TTC549 (cell line): ENCODE data around the gene NKAIN2.
"Not testable (repeated sequence)": the region's sequence is repeated elsewhere in the genome, so short reads cannot be mapped to it uniquely, and the experiment has no call there.

Source experiments
- FAIRE-seq: peaks from 2 replicates; lab custom pipeline; 2012; peaks lifted over from hg19 to GRCh38; lab: Jason Lieb, UNC

Gene NKAIN2

DNA sequence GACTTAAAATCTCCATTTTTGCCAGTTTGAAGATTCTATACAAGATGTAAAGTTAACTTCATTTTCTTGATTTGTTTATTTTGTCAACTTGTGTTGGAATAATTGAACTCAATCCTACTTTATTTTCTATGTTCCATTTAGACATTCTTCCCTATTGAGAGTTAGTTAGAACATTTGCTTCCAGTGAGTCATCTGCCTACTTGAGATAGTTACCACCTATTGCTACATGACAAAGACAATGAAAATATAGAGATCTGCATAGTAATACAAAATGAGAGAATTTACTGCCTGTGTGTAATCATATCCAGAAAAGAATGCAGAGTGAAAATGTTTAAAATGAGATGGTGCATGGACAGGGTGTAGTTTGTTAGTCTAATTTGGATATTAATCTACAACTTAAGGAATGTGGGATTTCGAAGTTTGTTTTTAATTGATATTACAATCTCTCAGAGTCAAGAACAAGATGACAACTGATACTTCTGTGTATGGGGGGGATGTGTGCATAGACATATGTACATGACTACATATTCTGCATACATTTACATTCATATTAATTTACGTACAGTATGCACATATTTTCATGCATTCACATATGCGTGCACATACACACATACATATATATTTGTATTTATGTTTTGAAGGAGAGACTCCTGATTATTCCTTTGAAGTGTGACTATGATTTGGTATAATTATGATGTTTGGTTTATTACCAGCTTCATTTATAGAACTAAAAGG, 420.1 kb downstream of the NKAIN2 start:
- FAIRE-seq = no peak

- FAIRE-seq = no peak
Measured at GRCh38 chr6:124226396-124226795, 422.7 kb downstream of the NKAIN2 start.

DNA sequence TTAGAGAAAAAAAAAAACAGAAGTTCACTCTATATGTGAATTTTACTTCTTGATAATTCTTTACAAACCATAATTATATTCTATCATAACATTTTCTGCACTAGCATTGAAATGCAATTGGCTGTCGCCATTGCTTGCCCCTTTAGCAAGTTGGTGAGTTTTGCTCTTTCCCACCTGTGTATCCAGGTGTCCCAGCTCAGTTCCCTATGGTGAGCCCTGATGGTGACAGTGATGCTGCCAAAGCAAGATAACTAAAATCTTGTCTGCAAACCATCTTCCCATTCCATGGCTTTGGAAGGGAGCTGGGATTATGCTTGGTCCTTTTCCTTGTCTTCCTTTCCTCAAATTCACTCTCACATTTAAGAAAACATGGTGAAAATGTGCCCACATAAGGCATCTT, 429.6 kb downstream of the NKAIN2 start:
- no peak for FAIRE-seq

DNA sequence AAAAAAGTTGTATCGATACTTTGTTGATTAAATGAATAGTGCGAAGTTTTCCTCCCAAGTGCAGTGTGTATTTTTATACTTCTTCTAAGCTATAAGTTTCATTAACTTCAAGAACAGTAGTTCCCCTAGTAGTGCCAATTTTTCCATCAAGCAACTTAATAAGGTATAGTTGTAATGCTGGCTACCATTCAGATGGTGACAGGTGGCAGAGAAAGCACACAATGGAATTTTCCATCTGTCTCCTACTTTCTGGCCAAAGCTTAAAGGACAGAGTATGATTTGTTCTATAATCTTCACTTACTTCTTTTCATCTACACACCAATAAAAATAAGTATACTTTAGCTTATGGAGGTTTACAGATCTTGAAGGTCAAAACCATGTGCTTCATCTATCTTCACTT, 431.1 kb downstream of the NKAIN2 start:
- no peak for FAIRE-seq

GRCh38 chr6:124237911-124238310, 434.2 kb downstream of the NKAIN2 start:
- no peak for FAIRE-seq

- not testable (repeated sequence) for FAIRE-seq
Measured at GRCh38 chr6:124238408-124238807, 434.7 kb downstream of the NKAIN2 start.

- FAIRE-seq = no peak
Measured at GRCh38 chr6:124254941-124255685, 451.4 kb downstream of the NKAIN2 start.

DNA sequence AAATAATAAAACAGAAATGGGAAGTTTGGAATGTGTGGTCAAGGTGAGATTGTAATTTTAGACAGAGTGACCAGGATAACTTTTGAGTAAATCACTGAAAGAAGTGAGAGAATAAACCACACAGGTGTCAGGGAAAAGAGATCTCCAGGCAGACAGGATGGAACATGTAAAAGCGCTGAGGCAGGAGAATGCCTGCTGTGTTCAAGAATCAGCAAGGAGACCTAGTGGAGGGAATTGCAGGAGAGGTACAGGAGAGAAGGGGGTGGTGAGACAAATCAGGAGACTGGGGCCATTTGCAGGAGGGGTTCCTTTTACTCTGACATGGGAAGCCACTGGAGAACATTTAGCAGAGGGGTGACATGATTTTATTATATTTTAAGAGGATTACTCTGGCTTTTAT, 456.7 kb downstream of the NKAIN2 start:
- FAIRE-seq = no peak

GRCh38 chr6:124269733-124270132, 466.1 kb downstream of the NKAIN2 start:
- no peak for FAIRE-seq

DNA sequence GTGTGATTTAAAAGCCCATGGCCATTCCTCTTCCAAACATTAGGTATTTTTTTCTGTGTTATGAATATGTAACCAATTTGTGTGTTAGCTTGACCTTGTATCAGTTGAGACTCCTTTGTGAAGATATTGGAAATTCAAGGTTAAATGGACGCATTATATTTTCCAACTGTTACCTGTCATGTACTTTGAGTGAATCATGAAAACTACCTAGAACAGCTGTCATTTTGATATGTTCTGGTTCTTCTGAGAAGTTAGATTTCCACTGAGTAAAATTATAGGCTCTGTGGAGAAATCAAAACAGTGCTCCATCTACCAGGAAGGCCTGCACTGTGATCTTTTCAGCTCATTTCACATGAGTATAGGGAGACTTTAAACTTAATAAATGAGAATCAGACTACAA, 470.0 kb downstream of the NKAIN2 start:
- no peak for FAIRE-seq

- no peak for FAIRE-seq
Measured at GRCh38 chr6:124282541-124282940, 478.9 kb downstream of the NKAIN2 start.

- FAIRE-seq = no peak
Measured at GRCh38 chr6:124283486-124283885, 479.8 kb downstream of the NKAIN2 start.

- FAIRE-seq = no peak
Measured at GRCh38 chr6:124285146-124285545, 481.5 kb downstream of the NKAIN2 start.

DNA sequence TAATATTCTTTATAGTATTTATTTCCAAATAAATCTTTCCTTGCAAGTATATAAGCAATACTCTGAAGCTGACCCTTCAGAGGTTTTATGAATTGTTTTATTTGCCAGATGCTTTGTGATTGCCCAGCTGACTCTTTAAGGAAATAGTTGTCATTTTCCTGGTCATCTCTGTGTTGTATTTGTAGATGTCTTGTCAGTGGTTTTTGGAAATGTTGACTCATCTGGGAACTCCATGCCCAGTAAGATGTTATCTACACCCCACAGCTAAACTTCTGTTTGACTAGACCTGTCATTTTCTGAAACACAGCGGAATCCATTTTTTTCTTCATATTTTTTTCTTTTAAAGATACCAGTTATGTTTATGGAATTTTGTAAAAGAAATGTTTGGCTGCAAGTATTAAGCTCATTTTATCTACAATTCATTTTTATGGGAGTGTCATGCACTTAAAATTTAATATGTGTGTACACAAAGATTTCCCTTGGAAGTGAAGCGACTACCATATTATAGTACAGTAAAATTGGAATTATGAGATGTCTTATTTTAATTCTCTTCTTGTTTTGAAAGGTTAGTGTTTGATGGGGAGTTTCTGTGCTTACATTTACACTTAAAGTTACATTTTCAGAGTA, 491.0 kb downstream of the NKAIN2 start:
- FAIRE-seq = no peak

- no peak for FAIRE-seq
Measured at GRCh38 chr6:124297507-124297906, 493.8 kb downstream of the NKAIN2 start.

GRCh38 chr6:124298730-124299129, 495.1 kb downstream of the NKAIN2 start:
- FAIRE-seq = no peak

DNA sequence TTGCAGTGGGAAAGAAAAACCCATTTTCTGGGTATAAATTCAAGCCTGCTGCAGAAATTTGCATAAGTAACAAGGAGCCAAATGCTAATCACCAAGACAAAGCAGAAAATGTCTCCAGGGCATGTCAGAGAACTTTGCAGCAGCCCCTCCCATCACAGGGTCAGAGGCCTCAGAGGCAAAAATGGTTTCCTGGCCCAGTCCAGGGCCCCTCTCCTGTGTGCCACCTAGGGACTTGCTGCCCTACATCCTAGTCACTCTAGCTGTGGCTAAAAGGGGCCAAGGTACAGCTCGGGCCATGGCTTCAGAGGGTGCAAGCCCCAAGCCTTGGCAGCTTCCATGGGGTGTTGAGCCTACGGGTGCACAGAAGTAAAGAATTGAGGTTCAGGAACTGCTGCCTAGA, 497.2 kb downstream of the NKAIN2 start:
- FAIRE-seq = not testable (repeated sequence)

DNA sequence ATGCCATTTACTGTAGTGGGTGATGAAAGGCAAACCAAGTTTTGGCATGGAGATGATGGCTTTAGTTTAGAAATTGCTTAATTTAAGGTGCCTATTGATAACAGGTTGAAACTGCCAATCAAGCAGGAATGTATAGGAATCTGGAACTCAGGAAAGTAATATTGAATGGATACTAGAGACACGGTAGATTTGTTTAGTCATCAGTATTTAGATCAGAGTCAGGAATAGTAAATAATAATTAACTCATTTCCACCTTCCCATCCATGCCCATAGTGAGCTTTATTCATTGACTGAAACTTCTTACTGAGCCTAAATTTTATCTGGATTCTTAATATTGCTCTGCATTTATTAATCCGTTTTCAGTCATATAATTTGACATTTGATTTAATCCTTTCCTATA, 500.3 kb downstream of the NKAIN2 start:
- FAIRE-seq = no peak

- FAIRE-seq = no peak
Measured at GRCh38 chr6:124310139-124310538, 506.5 kb downstream of the NKAIN2 start.

GRCh38 chr6:124319410-124319809, 515.7 kb downstream of the NKAIN2 start:
- FAIRE-seq = no peak

GRCh38 chr6:124324237-124324636, 520.6 kb downstream of the NKAIN2 start:
- no peak for FAIRE-seq

- no peak for FAIRE-seq
Measured at GRCh38 chr6:124330197-124330596, 526.5 kb downstream of the NKAIN2 start.

DNA sequence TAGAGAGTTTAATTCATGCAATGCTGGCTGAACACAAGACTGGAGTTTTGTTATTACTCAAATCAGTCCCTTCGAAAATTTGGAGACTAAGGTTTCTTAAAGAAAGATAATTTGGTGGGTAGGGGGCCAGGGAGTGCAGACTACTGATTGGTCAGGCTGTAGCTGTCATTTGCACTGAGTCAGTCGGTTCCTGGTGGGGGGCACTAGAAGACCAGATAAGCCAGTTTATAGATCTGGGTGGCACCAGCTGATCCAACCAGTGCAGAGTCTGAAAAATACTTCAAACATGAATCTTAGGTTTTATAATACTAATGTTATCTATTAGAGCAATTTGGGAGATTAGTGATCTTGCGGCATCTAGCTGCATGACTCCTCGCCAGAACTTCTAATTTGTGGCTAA, 530.7 kb downstream of the NKAIN2 start:
- no peak for FAIRE-seq
